A549 treated with Hydrocortisone at 1 μM for 4 hours (cell line): ENCODE data around the gene RNU1-4. TPM values are rescaled to one million over a fixed set of nuclear protein-coding genes. Genes with fewer than 3 reads are reported as not detected.

Experiments used
- total RNA-seq: library from RNA; stranded (reverse); fragments of 200-300 nt; extraction: Qiagen RNA extraction; gene quantifications from 5 replicates; pipeline ENCODE4 v1.2.3, GENCODE V29; 2022

The RNU1-4 gene
- total RNA-seq = 6.1 to 30.4 TPM (median 9.0 TPM) in 3 of 5 replicates, not detected in the others

DNA sequence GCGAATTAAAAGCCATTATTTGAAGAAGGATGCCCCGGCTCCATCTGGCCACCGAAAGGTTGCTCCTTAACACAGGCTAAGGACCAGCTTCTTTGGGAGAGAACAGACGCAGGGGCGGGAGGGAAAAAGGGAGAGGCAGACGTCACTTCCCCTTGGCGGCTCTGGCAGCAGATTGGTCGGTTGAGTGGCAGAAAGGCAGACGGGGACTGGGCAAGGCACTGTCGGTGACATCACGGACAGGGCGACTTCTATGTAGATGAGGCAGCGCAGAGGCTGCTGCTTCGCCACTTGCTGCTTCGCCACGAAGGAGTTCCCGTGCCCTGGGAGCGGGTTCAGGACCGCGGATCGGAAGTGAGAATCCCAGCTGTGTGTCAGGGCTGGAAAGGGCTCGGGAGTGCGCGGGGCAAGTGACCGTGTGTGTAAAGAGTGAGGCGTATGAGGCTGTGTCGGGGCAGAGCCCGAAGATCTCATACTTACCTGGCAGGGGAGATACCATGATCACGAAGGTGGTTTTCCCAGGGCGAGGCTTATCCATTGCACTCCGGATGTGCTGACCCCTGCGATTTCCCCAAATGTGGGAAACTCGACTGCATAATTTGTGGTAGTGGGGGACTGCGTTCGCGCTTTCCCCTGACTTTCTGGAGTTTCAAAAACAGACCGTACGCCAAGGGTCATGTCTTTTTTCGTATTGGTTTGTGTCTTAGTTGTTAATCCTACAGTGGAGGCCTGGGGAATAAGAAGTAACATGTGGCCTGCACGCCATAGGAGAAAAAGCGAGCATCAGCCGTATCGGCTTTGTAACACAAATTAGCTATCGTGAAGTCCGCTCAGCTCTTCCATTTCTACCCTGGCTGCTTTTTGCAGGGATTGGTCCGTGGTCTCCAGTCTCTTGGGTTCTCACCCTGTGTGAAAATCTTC lies at the start of gene RNU1-4:
TSS of gene RNU1-4 (plus strand) at position 470 of the 918 bp plus-strand sequence.

Other genes starting within 250 kb of the RNU1-4 start
- 6.1 to 30.4 TPM (median 9.0 TPM) in 3 of 5 replicates, not detected in the others for gene RNU1-1, start 226.2 kb upstream of the RNU1-4 start, total RNA-seq
- 16.4 to 22.4 TPM (median 21.8 TPM) in 5 replicates for gene NBPF1, start 127.0 kb upstream of the RNU1-4 start, total RNA-seq
- 6.1 to 30.4 TPM (median 9.0 TPM) in 3 of 5 replicates, not detected in the others for gene RNU1-3, start 73.6 kb upstream of the RNU1-4 start, total RNA-seq
- gene RNU1-2, start 155.5 kb downstream of the RNU1-4 start, total RNA-seq = 6.1 to 30.4 TPM (median 9.0 TPM) in 3 of 5 replicates, not detected in the others
- gene CROCC, start 181.4 kb downstream of the RNU1-4 start, total RNA-seq = 6.6 to 8.0 TPM (median 7.6 TPM) in 5 replicates
- gene MFAP2, start 240.1 kb downstream of the RNU1-4 start, total RNA-seq = 0.54 to 1.2 TPM (median 0.95 TPM) in 5 replicates